ENCODE results near the gene SPANXD. TPM values are rescaled to one million over a fixed set of nuclear protein-coding genes. Genes with fewer than 3 reads are reported as not detected.

SPANXD gene
- total RNA-seq, 1 donor from 2014 or later: not detected

- Histone ChIP-seq H3K27me3 (no peaks in the 10 kb centered on the region), H3K4me3 (no peak overlapping the region), H3K27ac (no peak overlapping the region), H3K4me1 (no peaks in the 10 kb centered on the region), H3K36me3 (no peaks in the 10 kb centered on the region), H3K9me3 (no peaks in the 10 kb centered on the region)
- DNase-seq: no peak
- TF ChIP-seq CTCF (IDR thresholded peaks at IDR 0.05): no peak
- intact Hi-C loops (cut with DNase I): no loop called here
- no peak for ATAC-seq
These were observed 16.1 kb upstream of the SPANXD start for GRCh38 chrX:141714680-141715079.

GRCh38 chrX:141701072-141701471 lies 2.5 kb upstream of the SPANXD start:
- ATAC-seq (no peak), DNase-seq (no peak)
- Histone ChIP-seq H3K4me3 (no peak overlapping the region), H3K27me3 (no peaks in the 10 kb centered on the region), H3K9me3 (no peaks in the 10 kb centered on the region), H3K4me1 (no peaks in the 10 kb centered on the region), H3K36me3 (no peaks in the 10 kb centered on the region), H3K27ac (no peak overlapping the region)
- intact Hi-C loops (cut with DNase I): no loop called here
- no peak for TF ChIP-seq CTCF (IDR thresholded peaks at IDR 0.05)

- Histone ChIP-seq H3K27me3 (no peaks in the 10 kb centered on the region), H3K4me3 (no peak overlapping the region), H3K4me1 (no peaks in the 10 kb centered on the region), H3K27ac (no peak overlapping the region), H3K36me3 (no peaks in the 10 kb centered on the region), H3K9me3 (no peaks in the 10 kb centered on the region)
- DNase-seq: no peak
- intact Hi-C loops (cut with DNase I): no loop called here
- no peak for TF ChIP-seq CTCF (IDR thresholded peaks at IDR 0.05)
- no peak for ATAC-seq
These were observed 24.6 kb downstream of the SPANXD start for GRCh38 chrX:141673946-141674345.

GRCh38 chrX:141669689-141670088 lies 28.9 kb downstream of the SPANXD start:
- no peaks in the 10 kb centered on the region for H3K4me1 ChIP-seq
- no peaks in the 10 kb centered on the region for H3K36me3 ChIP-seq
- H3K27ac ChIP-seq: no peak overlapping the region
- ATAC-seq (peak; percentile 55), DNase-seq (no peak)
- TF ChIP-seq CTCF (IDR thresholded peaks at IDR 0.05): no peak
- H3K27me3 ChIP-seq: no peaks in the 10 kb centered on the region
- H3K4me3 ChIP-seq: no peak overlapping the region
- intact Hi-C loops (cut with DNase I): no loop called here
- no peaks in the 10 kb centered on the region for H3K9me3 ChIP-seq

DNA sequence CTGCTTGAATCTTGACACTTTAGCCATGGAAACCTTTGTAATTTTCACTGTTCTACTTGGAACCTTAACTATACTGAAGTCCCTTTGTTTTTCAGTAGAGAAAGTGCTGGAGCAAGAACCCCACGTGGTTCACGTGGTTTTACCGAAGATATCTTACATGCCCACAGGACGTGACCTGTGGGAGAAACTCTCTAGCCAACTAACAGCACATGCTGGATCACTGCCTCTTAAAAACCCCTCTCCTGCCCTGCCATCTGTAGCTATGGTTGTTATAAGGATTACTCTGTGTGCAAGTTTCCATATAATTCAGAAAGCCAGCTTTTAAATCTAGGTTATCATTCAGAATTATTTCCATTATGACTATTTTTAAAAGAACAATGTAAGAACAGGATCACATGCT lies 30.2 kb downstream of the SPANXD start:
- H3K9me3 ChIP-seq: no peaks in the 10 kb centered on the region
- no peaks in the 10 kb centered on the region for H3K27me3 ChIP-seq
- ATAC-seq: no peak
- no peak for DNase-seq
- TF ChIP-seq CTCF (IDR thresholded peaks at IDR 0.05): no peak
- no peak overlapping the region for H3K4me3 ChIP-seq
- intact Hi-C loops (cut with DNase I): no loop called here
- no peaks in the 10 kb centered on the region for H3K36me3 ChIP-seq
- H3K27ac ChIP-seq: no peak overlapping the region
- H3K4me1 ChIP-seq: no peaks in the 10 kb centered on the region

- no peak overlapping the region for H3K4me3 ChIP-seq
- H3K9me3 ChIP-seq: no peaks in the 10 kb centered on the region
- ATAC-seq (no peak), DNase-seq (no peak)
- no peaks in the 10 kb centered on the region for H3K36me3 ChIP-seq
- H3K27ac ChIP-seq: no peak overlapping the region
- H3K27me3 ChIP-seq: no peaks in the 10 kb centered on the region
- intact Hi-C loops (cut with DNase I): no loop called here
- TF ChIP-seq CTCF (IDR thresholded peaks at IDR 0.05): no peak
- H3K4me1 ChIP-seq: no peaks in the 10 kb centered on the region
These were observed 35.8 kb downstream of the SPANXD start for GRCh38 chrX:141662781-141663180.

All from upper lobe of right lung (tissue), 1 donor.